NCI-H1048 (cell line): ENCODE measurements around the gene HEXB.

ENCODE experiments used
- DNase-seq: peaks from one replicate; lab custom pipeline; 2025; lab: John Stamatoyannopoulos, UW

The HEXB gene

DNA sequence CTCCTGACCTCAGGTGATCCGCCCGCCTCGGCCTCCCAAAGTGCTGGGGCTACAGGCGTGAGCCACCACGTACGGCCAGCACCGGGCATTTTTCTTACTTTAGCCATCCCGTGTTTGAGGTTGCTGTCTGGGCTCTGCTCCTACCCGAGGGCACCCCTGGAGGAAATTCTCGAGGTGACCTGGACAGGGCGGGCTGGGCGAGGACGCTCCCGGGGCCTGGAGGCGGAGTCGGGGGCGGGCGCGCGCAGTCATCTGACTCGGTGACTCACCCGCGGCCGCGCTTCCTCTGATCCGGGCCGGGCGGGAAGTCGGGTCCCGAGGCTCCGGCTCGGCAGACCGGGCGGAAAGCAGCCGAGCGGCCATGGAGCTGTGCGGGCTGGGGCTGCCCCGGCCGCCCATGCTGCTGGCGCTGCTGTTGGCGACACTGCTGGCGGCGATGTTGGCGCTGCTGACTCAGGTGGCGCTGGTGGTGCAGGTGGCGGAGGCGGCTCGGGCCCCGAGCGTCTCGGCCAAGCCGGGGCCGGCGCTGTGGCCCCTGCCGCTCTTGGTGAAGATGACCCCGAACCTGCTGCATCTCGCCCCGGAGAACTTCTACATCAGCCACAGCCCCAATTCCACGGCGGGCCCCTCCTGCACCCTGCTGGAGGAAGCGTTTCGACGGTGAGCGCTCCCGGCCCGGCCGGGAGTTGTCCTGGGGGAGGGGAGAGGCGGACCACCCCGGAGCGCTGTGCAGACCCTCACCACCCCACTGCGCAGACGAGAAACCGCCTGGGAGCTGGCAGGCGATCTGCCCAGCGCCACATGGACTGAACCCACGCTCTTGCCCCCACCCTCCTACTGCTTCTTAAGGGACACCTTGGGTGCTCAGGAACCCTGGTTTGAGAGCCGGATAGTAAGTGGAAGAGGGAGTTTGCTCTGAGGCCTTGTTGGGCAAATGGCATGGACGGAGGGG, at the start of gene HEXB:
Gene HEXB, plus strand, starts transcription at position 334 of the 952 bp plus-strand sequence. Its CDS starts 28 bp downstream, at position 362.
- peak; percentile 46 for DNase-seq

DNA sequence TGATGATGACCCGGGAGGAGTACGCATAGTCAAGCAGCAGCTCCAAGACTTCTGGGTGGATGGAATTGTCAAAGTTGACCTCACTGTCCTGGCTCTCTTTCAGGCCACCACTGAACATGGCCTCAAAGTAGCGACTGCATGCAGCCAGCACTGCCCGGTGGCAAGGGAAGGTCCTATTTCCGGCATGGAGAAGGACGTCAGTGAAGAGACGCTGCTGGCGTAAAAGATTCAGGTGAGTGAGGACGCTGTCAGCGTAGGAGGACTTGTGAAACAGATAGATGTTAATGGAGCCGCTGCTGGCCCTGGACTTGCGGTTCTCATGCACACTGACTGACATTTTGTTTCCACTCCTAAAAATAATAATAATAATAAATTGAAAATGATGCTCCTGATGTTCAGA, 48.9 kb upstream of the HEXB start:
- DNase-seq = no peak

GRCh38 chr5:74636552-74636951, 48.5 kb upstream of the HEXB start:
- DNase-seq = no peak

GRCh38 chr5:74638544-74638969, 46.5 kb upstream of the HEXB start:
- DNase-seq = no peak

- no peak for DNase-seq
Observed at GRCh38 chr5:74638970-74639806, 45.8 kb upstream of the HEXB start.

DNA sequence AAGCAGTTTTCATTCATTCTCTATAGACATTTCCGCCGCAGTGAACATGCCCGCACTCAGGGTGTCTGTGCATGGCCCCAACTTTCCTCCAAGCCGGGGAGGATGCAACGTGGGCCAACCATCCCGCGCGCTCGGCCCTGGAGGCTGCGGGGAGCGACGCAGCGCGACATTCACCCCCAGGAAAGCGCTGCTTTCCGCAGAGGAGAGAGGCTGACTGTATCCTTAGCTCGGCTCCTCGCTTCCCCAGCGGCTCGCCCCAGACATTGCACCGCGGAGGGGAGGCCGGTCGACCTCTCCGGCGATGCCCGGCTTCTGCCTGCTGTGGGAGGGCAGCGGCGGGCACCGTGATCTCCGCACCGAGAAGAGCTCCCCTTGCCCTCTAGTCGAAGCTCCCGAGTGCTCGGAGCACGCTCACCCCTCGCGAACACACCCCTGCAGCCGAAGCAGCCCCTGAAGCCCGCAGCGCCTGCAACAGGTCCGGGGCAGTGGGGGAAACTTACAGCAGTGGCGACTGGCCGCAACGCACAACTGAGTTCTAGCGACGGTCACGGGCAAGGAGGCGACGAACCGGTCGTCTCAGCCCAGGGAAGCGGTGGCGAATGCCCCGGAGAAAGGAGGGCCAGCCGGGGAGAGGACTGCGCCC, 45.1 kb upstream of the HEXB start:
- DNase-seq = no peak

DNA sequence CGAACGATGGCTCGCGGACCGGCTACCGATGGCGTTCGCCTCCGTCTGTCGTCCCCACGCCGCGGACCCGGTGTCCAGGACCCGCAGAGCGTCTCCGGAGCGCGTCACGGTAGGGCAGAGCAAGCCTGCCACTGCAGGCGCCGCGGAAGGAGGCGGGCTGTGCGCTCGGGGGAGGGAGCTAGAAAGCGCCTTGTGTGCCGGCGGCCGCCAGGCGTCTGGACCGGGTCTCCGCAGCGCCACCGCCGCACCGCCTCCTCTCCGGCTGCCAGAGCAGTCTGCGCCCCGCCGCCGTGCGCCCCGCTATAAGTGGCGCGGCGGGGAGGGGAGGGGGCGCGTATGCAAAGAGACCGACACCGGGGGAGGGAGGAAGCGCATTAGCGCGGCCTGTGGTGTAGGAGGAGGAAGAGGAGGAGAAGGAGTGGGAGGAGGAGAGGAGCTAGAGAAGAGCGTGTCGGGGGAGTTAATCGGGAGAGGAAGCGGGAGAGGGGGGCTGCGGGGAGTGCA, 44.5 kb upstream of the HEXB start, which contains the start of gene ENC1:
Gene ENC1, minus strand, starts transcription at position 279 of the 504 bp plus-strand sequence. CDS start 4,243 bp downstream, outside the sequence.
- peak; percentile 79 for DNase-seq

- DNase-seq = no peak
Observed at GRCh38 chr5:74640954-74641734, 43.9 kb upstream of the HEXB start.

GRCh38 chr5:74641735-74642542, 43.1 kb upstream of the HEXB start:
- no peak for DNase-seq

- DNase-seq = no peak
Observed at GRCh38 chr5:74642543-74642863, 42.5 kb upstream of the HEXB start.

DNA sequence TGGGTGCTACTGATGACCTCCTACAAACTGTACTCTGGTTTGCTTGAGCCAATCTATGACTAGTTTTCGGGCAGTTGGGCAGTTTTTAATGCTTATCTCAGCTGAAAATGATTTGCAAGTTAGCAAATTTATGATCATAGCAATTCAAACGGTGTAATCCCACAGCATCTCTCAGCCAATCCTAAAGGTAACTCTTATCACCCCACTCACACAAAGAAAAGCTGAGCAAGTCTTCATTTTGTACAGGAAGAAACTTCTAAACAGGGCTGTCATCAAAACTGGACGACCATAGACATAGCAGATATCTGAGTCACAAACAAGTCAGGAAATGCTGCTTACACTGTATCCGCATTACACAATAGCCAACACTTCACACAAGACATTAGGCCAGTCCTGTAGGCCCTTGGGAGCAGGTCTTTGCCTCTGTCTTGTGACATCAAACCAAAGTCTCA, 41.9 kb upstream of the HEXB start:
- no peak for DNase-seq

DNA sequence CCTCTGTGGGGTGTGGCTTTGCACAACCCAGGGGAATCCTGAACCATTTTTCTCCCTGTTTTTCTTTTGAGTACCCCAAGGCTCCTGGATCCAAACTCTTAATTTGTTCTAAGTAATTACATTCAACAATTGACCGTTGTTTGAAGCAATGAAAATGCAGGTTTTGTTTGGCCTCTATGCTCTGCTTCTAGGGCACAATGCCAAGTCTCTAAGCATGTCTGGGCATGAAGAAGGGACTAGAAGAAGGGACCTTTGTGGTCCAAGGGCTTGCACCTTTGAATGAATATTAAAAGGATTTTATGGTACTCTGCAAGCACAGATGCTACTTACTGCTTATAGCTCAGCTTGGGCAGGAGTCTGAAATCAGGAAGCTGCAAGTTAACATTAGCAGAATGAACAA, 37.9 kb upstream of the HEXB start:
- DNase-seq = peak; percentile 88

- peak; percentile 35 for DNase-seq
Observed at GRCh38 chr5:74648835-74649293, 36.2 kb upstream of the HEXB start.

DNA sequence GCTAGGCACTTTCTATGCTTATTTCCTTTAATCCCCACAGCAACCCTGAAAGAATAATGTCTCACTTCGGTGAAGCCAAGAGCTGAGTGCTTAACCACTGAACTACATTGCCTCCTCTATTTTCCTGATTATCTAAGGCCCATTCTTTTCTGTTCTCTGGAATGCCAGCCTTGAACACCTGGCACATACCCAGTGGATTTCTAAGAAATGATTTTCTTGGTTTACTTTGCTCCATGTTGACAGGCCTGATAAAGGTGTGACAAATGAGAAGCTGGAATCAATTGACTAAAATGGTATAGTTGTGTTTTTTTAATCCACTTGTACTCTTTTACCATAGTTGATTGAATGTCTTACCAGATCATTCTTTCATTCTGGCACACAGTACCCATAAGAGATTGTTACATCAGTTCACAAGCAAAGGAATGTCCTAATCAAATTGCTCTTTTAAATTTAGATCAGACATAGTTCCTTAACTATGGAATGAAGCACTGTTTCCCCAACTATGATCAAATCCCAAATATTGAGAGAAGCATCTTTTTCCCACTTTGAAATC, 35.5 kb upstream of the HEXB start:
- DNase-seq = no peak

- no peak for DNase-seq
Observed at GRCh38 chr5:74651710-74652109, 33.3 kb upstream of the HEXB start.

- DNase-seq = no peak
Observed at GRCh38 chr5:74652576-74652975, 32.5 kb upstream of the HEXB start.

DNA sequence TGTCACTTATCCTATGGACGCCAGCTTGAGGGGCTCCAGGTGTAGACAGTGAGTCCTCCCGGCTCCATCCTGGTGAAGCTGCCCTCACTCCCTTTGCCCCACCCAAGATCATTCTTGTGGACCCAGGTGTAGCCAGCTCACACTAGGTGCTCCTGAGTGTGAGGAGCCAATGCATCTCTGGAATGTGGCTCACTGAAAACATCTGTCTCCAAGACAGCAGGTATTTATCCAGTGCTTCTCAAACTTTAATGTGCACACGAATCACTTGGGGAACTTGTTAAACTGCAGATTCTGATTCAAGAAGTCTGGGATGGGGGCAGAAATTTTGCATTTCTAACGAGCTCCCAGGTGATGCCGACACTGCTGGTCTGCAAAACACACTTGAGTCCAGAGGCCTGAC, 31.0 kb upstream of the HEXB start:
- DNase-seq = no peak

DNA sequence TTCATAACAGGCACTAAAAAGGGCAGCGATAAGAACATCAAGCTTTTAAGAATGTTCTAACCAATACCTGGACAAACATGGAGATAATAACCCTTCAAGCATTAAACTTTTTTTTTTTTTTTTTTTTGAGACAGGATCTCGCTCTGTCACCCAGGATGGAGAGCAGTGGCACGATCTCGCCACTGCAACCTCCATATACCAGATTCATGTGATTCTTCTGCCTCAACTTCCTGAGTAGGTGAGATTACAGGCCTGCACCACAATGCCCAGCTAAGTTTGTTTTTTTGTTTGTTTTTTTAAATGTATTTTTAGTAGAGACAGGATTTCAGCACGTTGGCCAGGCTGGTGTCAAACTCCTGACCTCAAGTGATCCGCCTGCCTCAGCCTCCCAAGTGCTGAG, 29.8 kb upstream of the HEXB start:
- DNase-seq = no peak

DNA sequence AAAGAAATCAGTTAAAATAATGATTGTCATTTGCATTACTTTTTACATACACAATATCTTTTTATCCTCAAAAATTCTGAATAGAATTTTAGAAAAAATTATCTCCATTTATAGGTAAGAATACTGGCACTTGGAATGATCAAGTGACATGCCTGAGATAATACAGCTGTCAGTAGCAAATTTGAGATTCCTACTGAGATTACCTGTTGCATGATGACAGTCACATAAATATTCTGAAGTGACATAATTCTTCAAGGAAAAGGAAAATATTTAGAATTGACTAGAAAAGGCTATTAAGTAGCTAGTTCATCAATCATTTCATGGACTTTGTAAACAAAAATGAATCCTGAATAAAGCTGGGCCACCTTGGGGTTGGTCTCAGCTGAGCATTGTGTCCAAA, 29.3 kb upstream of the HEXB start:
- no peak for DNase-seq

- DNase-seq = no peak
Observed at GRCh38 chr5:74657165-74657564, 27.9 kb upstream of the HEXB start.
